MCF 10A (cell line): ENCODE data around the gene UMAD1. TPM values are rescaled to one million over a fixed set of nuclear protein-coding genes. Genes with fewer than 3 reads are reported as not detected.

Experiments
- BruUV-seq: library from RNA; stranded (reverse); fragments of 400-500 nt; replicated peaks from 2 replicates; lab custom pipeline; 2021; lab: Mats Ljungman, UMichigan
- CTCF ChIA-PET: fragments of 300-600 bp; sonication (Branson Sonifier 250); formaldehyde crosslinking; extraction: SDS; loops from one replicate; lab custom pipeline; 2021; ENCODE audit warnings: antibody characterized with exemption, inconsistent platforms; lab: Yijun Ruan, JAX
- POLR2A ChIA-PET: fragments of 300-600, 350-650 bp; sonication (Branson Sonifier 250); formaldehyde crosslinking; extraction: SDS; loops from one replicate; lab custom pipeline; 2020; ENCODE audit warnings: antibody characterized with exemption, inconsistent platforms; lab: Yijun Ruan, JAX
- DNase-seq: peaks from one replicate; pipeline ENCODE4 v3.0.0-alpha.2; 2018; ENCODE audit not compliant: unreplicated experiment
- H3K27ac Mint-ChIP-seq: one replicate; pipeline ENCODE4 v1.8.0; 2022; ENCODE audit warnings: mild to moderate bottlenecking, low read depth, mixed read lengths; ENCODE audit not compliant: unreplicated experiment
- H3K27me3 Mint-ChIP-seq: one replicate; pipeline ENCODE4 v1.8.0; 2022; ENCODE audit warnings: mixed read lengths; ENCODE audit not compliant: insufficient read depth, unreplicated experiment
- H3K36me3 Mint-ChIP-seq: one replicate; pipeline ENCODE4 v1.8.0; 2022; ENCODE audit warnings: mild to moderate bottlenecking, moderate library complexity, mixed read lengths; ENCODE audit not compliant: insufficient read depth, unreplicated experiment
- H3K4me1 Mint-ChIP-seq: one replicate; pipeline ENCODE4 v1.8.0; 2022; ENCODE audit warnings: mixed read lengths; ENCODE audit not compliant: insufficient read depth, unreplicated experiment
- H3K4me3 Mint-ChIP-seq: one replicate; pipeline ENCODE4 v1.8.0; 2022; ENCODE audit warnings: mild to moderate bottlenecking, moderate library complexity, mixed read lengths; ENCODE audit not compliant: unreplicated experiment
- H3K9me3 Mint-ChIP-seq: one replicate; pipeline ENCODE4 v1.8.0; 2022; ENCODE audit warnings: mixed read lengths; ENCODE audit not compliant: unreplicated experiment
- intact Hi-C: fragments of 100-400 bp; cut with micrococcal nuclease; formaldehyde crosslinking; loops from 2 replicates; pipeline ENCODE4 v1.14.1; 2022
- total RNA-seq: library from RNA; stranded (reverse); gene quantifications from 2 replicates; pipeline ENCODE4 v1.2.3, GENCODE V29; 2022
- TF ChIP-seq, protein P1 (sequence below): fragments of 200-600 bp; IDR thresholded peaks from one replicate; pipeline ENCODE4 v1.8.0; 2022; ENCODE audit warnings: antibody characterized with exemption, mild to moderate bottlenecking; ENCODE audit not compliant: unreplicated experiment

The UMAD1 gene
- total RNA-seq, 1 experiment from 2014 or later: 7.1 TPM

DNA sequence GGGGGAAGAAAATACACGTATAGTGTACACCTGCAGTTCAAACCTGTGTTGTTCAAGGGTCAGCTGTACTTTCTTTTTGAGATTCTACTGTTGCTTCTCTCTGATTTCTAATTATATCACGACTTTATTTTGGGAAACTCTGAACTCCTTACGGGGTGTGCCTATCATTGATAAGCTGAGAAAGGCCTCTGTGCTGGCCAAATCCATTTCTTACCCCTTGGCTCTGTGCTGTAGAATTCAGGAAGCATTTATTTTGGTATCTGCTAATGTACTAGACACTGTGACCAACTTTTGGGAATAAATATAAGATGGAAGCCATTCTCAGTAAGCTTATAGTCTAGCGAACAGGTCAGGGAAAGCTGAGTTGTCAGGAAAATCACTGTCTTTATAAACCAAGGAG is 104.7 kb downstream of the UMAD1 start:
- Mint-ChIP-seq H3K36me3 (no peaks in the 10 kb centered on the region), H3K9me3 (no peaks in the 10 kb centered on the region), H3K4me3 (no peak overlapping the region), H3K4me1 (no peaks in the 10 kb centered on the region), H3K27me3 (no peaks in the 10 kb centered on the region), H3K27ac (no peak overlapping the region)
- TF ChIP-seq, protein P1, sequence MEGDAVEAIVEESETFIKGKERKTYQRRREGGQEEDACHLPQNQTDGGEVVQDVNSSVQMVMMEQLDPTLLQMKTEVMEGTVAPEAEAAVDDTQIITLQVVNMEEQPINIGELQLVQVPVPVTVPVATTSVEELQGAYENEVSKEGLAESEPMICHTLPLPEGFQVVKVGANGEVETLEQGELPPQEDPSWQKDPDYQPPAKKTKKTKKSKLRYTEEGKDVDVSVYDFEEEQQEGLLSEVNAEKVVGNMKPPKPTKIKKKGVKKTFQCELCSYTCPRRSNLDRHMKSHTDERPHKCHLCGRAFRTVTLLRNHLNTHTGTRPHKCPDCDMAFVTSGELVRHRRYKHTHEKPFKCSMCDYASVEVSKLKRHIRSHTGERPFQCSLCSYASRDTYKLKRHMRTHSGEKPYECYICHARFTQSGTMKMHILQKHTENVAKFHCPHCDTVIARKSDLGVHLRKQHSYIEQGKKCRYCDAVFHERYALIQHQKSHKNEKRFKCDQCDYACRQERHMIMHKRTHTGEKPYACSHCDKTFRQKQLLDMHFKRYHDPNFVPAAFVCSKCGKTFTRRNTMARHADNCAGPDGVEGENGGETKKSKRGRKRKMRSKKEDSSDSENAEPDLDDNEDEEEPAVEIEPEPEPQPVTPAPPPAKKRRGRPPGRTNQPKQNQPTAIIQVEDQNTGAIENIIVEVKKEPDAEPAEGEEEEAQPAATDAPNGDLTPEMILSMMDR: no peak
- ChIA-PET POLR2A (interaction anchor here (0.6 kb wide), 1 partner anchor 44 kb away, joined by 3 read pairs; no protein-coding TSS in a partner anchor), CTCF (interaction anchor here (1.1 to 1.2 kb wide), 2 partner anchors 16 to 151 kb away, joined by 3 read pairs; no protein-coding TSS in a partner anchor)
- no TSS peak for BruUV-seq
- intact Hi-C loops: no loop called here
- DNase-seq: no peak

DNA sequence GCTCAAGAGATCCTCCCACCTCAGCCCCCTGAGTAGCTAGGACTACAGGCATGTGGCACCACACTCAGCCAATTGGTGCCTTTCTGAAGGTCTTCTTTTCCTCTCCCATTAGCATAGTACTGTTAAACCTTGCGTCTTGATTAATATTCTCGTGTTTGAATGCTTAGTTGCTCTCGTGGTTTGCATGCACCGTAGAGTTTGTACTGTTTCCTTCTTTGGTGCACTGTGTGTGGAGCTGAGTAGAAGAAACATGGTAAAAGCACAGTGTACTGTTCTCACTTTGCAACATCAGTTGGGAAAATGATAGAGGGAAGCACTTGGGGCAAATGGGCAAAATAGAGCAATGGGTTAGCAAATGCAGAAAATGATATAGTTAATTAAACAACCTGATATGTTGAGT is 105.4 kb downstream of the UMAD1 start:
- no peak overlapping the region for H3K4me3 Mint-ChIP-seq
- no peaks in the 10 kb centered on the region for H3K27me3 Mint-ChIP-seq
- intact Hi-C loops: no loop called here
- no peak overlapping the region for H3K27ac Mint-ChIP-seq
- POLR2A ChIA-PET: no interaction called here
- no peak for DNase-seq
- H3K4me1 Mint-ChIP-seq: no peaks in the 10 kb centered on the region
- CTCF ChIA-PET: interaction anchor here (0.5 to 1.2 kb wide), 2 partner anchors 57 to 151 kb away, joined by 3 read pairs; no protein-coding TSS in a partner anchor
- H3K36me3 Mint-ChIP-seq: no peaks in the 10 kb centered on the region
- BruUV-seq: no TSS peak
- H3K9me3 Mint-ChIP-seq: no peaks in the 10 kb centered on the region
- TF ChIP-seq, protein P1: no peak

DNA sequence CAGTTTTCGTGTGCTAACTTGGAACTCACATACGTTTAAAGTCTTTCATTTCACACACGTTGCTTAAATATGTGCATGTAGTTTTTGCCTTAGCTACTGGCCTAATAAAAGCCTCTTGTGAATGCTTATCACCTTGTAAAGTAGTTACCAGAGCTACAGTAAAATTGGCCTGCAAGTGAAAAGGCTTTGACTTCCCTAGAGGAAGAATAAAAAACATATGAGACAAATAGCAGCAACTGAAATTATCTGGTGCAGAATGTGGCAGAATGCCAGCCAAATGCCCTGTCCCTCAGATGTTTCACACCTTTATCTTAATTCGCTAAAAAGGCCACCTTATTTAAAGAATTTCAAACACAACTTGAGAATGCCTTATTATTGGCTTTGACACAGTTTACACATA is 105.9 kb downstream of the UMAD1 start:
- TF ChIP-seq, protein P1: no peak
- Mint-ChIP-seq H3K4me1 (no peaks in the 10 kb centered on the region), H3K9me3 (no peaks in the 10 kb centered on the region), H3K4me3 (no peak overlapping the region), H3K36me3 (no peaks in the 10 kb centered on the region), H3K27ac (no peak overlapping the region), H3K27me3 (no peaks in the 10 kb centered on the region)
- no TSS peak for BruUV-seq
- DNase-seq: no peak
- POLR2A ChIA-PET: no interaction called here
- intact Hi-C loops: no loop called here
- CTCF ChIA-PET: interaction anchor here (0.5 kb wide), 1 partner anchor 58 kb away, joined by 3 read pairs; no protein-coding TSS in a partner anchor

DNA sequence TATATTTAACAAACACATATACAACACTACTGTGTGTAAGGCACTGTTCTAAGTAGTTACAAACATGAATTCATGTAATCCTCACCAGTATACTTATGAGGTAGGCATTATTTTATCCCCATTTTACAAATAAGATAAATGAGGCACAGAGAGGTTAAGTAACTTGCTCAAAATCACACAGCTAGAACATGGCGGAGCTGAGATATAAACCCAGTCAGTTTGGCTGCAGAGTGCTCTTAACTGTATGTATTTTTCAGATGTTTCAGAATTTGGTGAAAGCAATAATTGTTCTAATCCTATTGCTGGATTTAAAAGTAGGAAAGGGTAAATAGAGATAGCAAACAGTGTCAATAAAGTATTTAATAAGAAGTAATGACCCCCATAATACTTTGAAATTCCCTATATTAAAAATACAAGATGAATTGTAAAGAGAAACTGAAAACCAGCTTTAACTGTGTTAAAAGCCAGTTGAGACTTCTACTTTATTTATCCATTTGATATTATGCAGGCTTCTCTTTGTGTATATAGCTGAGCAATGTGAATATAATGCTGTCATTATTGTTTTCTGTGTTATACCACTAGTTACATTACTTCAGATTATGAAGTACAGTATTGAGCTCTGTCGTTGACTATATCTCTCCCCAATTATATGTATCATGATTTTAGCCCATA is 110.2 kb downstream of the UMAD1 start:
- TF ChIP-seq, protein P1: no peak
- BruUV-seq: no TSS peak
- Mint-ChIP-seq H3K4me1 (no peaks in the 10 kb centered on the region), H3K27me3 (no peaks in the 10 kb centered on the region), H3K9me3 (no peaks in the 10 kb centered on the region), H3K4me3 (no peak overlapping the region), H3K27ac (no peak overlapping the region), H3K36me3 (no peaks in the 10 kb centered on the region)
- CTCF ChIA-PET: interaction anchor here (0.9 to 1.3 kb wide), 2 partner anchors 10 to 69 kb away, joined by 4 to 5 read pairs; no protein-coding TSS in a partner anchor
- no peak for DNase-seq
- POLR2A ChIA-PET: interaction anchor here (0.7 to 1.4 kb wide), 2 partner anchors 10 to 12 kb away, joined by 4 to 5 read pairs; no protein-coding TSS in a partner anchor
- intact Hi-C loops: no loop called here
